Measurements from ENCODE around the gene SYNDIG1. TPM values are rescaled to one million over a fixed set of nuclear protein-coding genes. Genes with fewer than 3 reads are reported as not detected.

SYNDIG1 gene
- polyA plus RNA-seq, 1 experiment: 1.7 TPM

DNA sequence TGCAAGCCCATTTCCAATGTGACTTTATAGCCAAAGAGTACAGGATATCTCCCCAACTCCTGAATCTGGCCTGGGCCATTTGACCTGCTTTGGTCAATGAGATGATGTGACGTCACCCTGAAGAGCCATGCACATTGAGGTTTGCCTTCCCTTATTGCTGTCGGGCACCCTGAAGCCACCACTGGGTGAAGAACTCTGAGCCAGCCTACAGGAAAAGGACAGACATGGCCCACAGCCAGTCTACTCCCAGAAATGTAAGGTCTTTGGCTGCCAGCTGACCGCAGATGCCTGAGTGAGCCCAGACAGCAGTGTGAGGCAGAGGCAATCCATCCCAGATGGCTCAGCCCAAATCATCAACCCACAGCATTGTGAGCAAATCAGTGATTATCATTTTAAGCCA is 3.7 kb upstream of the SYNDIG1 start:
- H3K36me3 ChIP-seq (ENCODE audit: control insufficient read depth, insufficient read depth, low read length): no peaks in the 10 kb centered on the region
- no peak overlapping the region for H3K4me3 ChIP-seq (ENCODE audit: low read depth, low read length)
- H3K27me3 ChIP-seq (ENCODE audit: control insufficient read depth, insufficient read depth, low read length): peaks cover 5% of the 10 kb centered on the region
- TF ChIP-seq, protein P1, sequence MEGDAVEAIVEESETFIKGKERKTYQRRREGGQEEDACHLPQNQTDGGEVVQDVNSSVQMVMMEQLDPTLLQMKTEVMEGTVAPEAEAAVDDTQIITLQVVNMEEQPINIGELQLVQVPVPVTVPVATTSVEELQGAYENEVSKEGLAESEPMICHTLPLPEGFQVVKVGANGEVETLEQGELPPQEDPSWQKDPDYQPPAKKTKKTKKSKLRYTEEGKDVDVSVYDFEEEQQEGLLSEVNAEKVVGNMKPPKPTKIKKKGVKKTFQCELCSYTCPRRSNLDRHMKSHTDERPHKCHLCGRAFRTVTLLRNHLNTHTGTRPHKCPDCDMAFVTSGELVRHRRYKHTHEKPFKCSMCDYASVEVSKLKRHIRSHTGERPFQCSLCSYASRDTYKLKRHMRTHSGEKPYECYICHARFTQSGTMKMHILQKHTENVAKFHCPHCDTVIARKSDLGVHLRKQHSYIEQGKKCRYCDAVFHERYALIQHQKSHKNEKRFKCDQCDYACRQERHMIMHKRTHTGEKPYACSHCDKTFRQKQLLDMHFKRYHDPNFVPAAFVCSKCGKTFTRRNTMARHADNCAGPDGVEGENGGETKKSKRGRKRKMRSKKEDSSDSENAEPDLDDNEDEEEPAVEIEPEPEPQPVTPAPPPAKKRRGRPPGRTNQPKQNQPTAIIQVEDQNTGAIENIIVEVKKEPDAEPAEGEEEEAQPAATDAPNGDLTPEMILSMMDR (IDR thresholded peaks at IDR 0.05; ENCODE audit: insufficient read depth, low read depth, low read length): no peak
- DNase-seq (ENCODE audit: low read depth): peak; percentile 16
- ChIA-PET POLR2A (no interaction called here), CTCF (no interaction called here)

DNA sequence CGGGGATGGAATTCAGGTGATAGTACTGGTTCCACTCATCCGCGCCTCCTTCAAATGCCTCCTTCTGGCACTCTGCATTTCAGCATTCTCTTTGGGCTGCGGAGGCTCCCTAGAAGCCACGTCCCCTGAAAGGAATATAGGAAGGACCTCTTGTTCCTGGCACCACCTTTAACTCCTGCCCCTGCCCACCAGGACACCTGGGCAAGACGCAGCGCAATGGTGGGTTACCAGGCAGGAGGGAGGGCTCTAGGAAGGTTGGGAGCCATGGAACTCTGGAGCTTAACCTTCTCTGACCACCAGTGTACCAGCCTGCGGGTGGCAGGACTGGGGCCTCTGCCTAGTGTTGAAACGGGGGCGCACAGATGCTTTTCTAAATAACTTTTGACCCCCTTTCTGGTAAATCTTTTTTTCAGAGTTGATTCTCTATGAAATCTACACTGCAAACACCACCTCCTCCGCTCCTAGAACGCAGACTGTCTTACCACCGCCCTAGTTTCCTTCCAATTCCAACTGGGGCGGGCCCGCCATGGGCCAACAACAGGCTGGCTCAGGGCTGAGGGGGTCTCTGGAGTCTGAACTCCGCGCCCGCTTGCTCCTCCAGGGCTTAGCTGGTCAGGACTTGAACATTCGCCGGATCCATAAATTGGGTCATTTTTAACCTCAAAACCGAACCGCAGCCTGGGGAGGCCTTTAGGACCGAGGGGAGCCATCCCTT is 871 bp upstream of the SYNDIG1 start:
- TF ChIP-seq, protein P1 (IDR thresholded peaks at IDR 0.05; ENCODE audit: insufficient read depth, low read depth, low read length): no peak
- Histone ChIP-seq H3K4me3 (ENCODE audit: low read depth, low read length) (peak overlapping the region; percentile 30), H3K27me3 (ENCODE audit: control insufficient read depth, insufficient read depth, low read length) (peaks cover 6% of the 10 kb centered on the region), H3K36me3 (ENCODE audit: control insufficient read depth, insufficient read depth, low read length) (no peaks in the 10 kb centered on the region)
- ChIA-PET POLR2A (no interaction called here), CTCF (no interaction called here)
- DNase-seq (ENCODE audit: low read depth): no peak

DNA sequence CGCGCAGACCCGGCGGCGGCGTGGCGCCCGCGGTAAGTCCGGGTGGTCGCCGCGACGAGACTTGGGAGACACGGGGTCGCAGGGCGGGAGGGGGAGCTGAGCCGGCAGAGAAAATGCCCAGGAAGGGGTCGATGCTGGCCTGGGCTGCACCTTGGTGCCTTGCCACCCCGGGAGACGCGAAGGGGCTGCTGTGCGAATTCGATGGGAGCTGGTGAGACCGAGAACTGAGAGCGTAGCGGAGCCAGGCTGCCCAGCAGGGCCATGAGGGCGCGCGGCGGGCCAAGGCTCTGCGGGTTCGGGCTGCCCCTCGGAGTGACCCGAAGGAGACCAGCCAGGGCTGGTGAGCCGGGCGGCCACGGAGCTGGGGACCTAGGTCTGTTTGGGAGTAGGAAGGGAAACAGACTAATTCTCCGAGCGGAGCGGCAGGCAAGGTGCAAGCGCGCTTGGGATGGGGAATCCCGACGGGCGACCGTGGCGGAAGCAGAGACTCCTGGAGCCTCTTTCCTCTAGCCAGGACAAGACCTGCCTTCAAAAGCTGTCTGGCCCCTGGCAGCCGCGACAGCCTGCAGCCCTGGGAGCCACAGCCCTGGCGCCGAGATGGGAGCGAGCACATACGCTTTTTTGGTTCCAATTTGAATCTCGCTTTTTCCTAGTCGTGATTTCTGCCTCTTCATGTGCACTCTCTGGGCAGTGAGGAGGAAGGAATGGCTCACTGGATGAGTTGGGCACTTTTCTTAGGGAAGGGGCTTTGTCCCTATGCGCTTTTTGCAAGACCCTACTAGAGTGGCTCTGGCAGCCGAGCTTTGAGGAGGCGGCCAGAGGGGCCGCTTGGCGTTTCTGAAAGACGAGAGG is 691 bp downstream of the SYNDIG1 start:
- ChIA-PET CTCF (interaction anchor here (0.9 kb wide), 1 partner anchor 39 kb away, joined by 4 read pairs; no protein-coding TSS in a partner anchor), POLR2A (no interaction called here)
- H3K27me3 ChIP-seq (ENCODE audit: control insufficient read depth, insufficient read depth, low read length): peaks cover 6% of the 10 kb centered on the region
- H3K4me3 ChIP-seq (ENCODE audit: low read depth, low read length): peak overlapping the region; percentile 30
- TF ChIP-seq, protein P1 (IDR thresholded peaks at IDR 0.05; ENCODE audit: insufficient read depth, low read depth, low read length): no peak
- H3K36me3 ChIP-seq (ENCODE audit: control insufficient read depth, insufficient read depth, low read length): no peaks in the 10 kb centered on the region
- no peak for DNase-seq (ENCODE audit: low read depth)

DNA sequence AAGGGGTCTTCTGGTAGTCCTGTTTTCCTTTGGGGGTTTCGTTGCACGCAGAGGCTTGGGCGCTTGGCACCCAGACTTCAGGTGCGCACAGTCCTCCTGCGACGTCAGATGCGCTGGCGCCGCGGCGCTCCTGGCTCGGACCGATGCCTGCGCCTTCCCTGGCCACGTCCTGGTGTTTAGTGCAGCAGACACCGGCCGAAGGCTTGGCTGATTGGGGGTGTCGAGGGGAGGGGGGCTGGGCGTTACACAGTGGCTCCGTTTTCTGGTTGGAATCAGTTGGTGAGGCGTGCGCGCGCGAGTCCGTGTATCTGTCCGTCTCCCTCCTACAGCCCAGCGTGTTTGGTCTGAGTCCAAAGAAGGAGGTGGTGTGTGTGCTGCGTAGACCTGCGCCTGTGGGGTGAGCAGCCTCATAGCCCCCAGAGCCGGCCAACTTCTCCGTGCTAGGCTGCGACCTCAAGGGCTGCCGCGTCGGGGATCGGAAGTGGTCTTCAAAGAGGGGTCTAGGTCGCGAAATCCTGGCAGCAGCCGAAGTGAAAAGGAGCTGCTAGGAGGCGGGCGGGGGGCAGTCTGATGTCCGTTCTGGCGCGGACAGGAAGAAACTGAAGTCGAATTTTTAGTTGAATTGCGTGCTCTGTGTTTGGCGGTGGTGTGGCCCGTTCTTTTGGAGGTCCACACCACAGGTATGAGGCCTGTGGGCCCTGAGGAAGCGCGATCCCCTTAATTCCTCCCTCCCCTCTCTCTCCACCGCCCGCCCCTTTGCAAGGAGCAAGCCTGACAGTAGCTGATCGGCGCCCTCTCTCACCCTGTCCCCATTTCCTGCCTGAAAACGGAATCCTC is 1.5 kb downstream of the SYNDIG1 start:
- ChIA-PET POLR2A (no interaction called here), CTCF (interaction anchor here (1.2 kb wide), 1 partner anchor 310 kb away, joined by 3 read pairs; no protein-coding TSS in a partner anchor)
- Histone ChIP-seq H3K27me3 (ENCODE audit: control insufficient read depth, insufficient read depth, low read length) (peaks cover 6% of the 10 kb centered on the region), H3K36me3 (ENCODE audit: control insufficient read depth, insufficient read depth, low read length) (no peaks in the 10 kb centered on the region), H3K4me3 (ENCODE audit: low read depth, low read length) (peak overlapping the region; percentile 30)
- TF ChIP-seq, protein P1 (IDR thresholded peaks at IDR 0.05; ENCODE audit: insufficient read depth, low read depth, low read length): no peak
- DNase-seq (ENCODE audit: low read depth): no peak

All from BJ (cell line).